AG10803 (cell line): Measurements from ENCODE around the gene RPTOR.

Experiments used
- DNase-seq: peaks from one replicate; pipeline ENCODE4 v3.0.0; 2010; ENCODE audit warnings: low read depth
- H3K4me3 ChIP-seq: 2 replicates; pipeline ENCODE4 v1.5.1; 2011; ENCODE audit warnings: mild to moderate bottlenecking, low read length, control low read depth
- CTCF ChIP-seq: conservative IDR thresholded peaks from 2 replicates; pipeline ENCODE4 v1.5.1; 2011; ENCODE audit warnings: mild to moderate bottlenecking, low read length, control low read depth, inconsistent platforms

The RPTOR gene

GRCh38 chr17:80611816-80612215 is 67.2 kb downstream of the RPTOR start:
- DNase-seq, result no peak
- TF ChIP-seq CTCF, result no peak
- no peak overlapping the region for H3K4me3 ChIP-seq

- DNase-seq, result no peak
- no peak for TF ChIP-seq CTCF
- H3K4me3 ChIP-seq, result no peak overlapping the region
Measured at GRCh38 chr17:80612997-80613731, 68.5 kb downstream of the RPTOR start.

- DNase-seq, result no peak
- no peak overlapping the region for H3K4me3 ChIP-seq
- TF ChIP-seq CTCF, result no peak
Measured at GRCh38 chr17:80613732-80614071, 69.1 kb downstream of the RPTOR start.

GRCh38 chr17:80614332-80615047 is 69.9 kb downstream of the RPTOR start:
- no peak overlapping the region for H3K4me3 ChIP-seq
- DNase-seq, result no peak
- no peak for TF ChIP-seq CTCF

- DNase-seq, result no peak
- no peak for TF ChIP-seq CTCF
- no peak overlapping the region for H3K4me3 ChIP-seq
Measured at GRCh38 chr17:80615376-80615775, 70.7 kb downstream of the RPTOR start.

GRCh38 chr17:80616705-80617104 is 72.1 kb downstream of the RPTOR start:
- DNase-seq, result no peak
- TF ChIP-seq CTCF, result no peak
- no peak overlapping the region for H3K4me3 ChIP-seq

GRCh38 chr17:80618304-80618703 is 73.7 kb downstream of the RPTOR start:
- TF ChIP-seq CTCF, result no peak
- DNase-seq, result no peak

More at GRCh38 chr17:80618304-80618703, 73.7 kb downstream of the RPTOR start:
- H3K4me3 ChIP-seq, result no peak overlapping the region
